GM12873 (cell line): Measurements from ENCODE around the gene PSMD14.

Experiments
- CTCF ChIP-seq: IDR thresholded peaks from 2 replicates; pipeline ENCODE4 v1.5.1; 2012; ENCODE audit warnings: low read depth, mild to moderate bottlenecking, moderate library complexity, low read length, control low read depth; ENCODE audit not compliant: insufficient read depth; ENCODE audit errors: missing control alignments

Gene PSMD14

GRCh38 chr2:161382747-161383146 is 74.5 kb downstream of the PSMD14 start:
- TF ChIP-seq CTCF: no peak

GRCh38 chr2:161384864-161385263 is 76.6 kb downstream of the PSMD14 start:
- TF ChIP-seq CTCF: no peak

- TF ChIP-seq CTCF: no peak
Observed at GRCh38 chr2:161386228-161386824, 78.1 kb downstream of the PSMD14 start.

GRCh38 chr2:161388146-161388779 is 80.0 kb downstream of the PSMD14 start:
- TF ChIP-seq CTCF: no peak

GRCh38 chr2:161391737-161392506 is 83.7 kb downstream of the PSMD14 start:
- no peak for TF ChIP-seq CTCF

GRCh38 chr2:161400076-161400475 is 91.9 kb downstream of the PSMD14 start:
- no peak for TF ChIP-seq CTCF

GRCh38 chr2:161402297-161402696 is 94.1 kb downstream of the PSMD14 start:
- TF ChIP-seq CTCF: no peak
